ENCODE results near the gene RAB11FIP3. TPM values are rescaled to one million over a fixed set of nuclear protein-coding genes. Genes with fewer than 3 reads are reported as not detected.
"Not testable (repeated sequence)": the region's sequence is repeated elsewhere in the genome, so short reads cannot be mapped to it uniquely, and the experiment has no call there.

Gene RAB11FIP3
- polyA plus RNA-seq, 4 donors, result 72.7 to 100 (median 91.3) TPM

- DNase-seq (ENCODE audit: low read depth in 4 of 4, low spot score in 3 of 4), result no peak
Observed at GRCh38 chr16:483341-484075, 58.1 kb downstream of the RAB11FIP3 start.

GRCh38 chr16:489606-490005 lies 64.2 kb downstream of the RAB11FIP3 start:
- no peak for DNase-seq (ENCODE audit: low read depth in 4 of 4, low spot score in 3 of 4)

GRCh38 chr16:490768-491167 lies 65.3 kb downstream of the RAB11FIP3 start:
- no peak for DNase-seq (ENCODE audit: low read depth in 4 of 4, low spot score in 3 of 4)

GRCh38 chr16:491220-491919 lies 65.9 kb downstream of the RAB11FIP3 start:
- DNase-seq (ENCODE audit: low read depth in 4 of 4, low spot score in 3 of 4), result no peak

- DNase-seq (ENCODE audit: low read depth in 4 of 4, low spot score in 3 of 4), result no peak
Observed at GRCh38 chr16:492211-492875, 66.9 kb downstream of the RAB11FIP3 start.

- DNase-seq (ENCODE audit: low read depth in 4 of 4, low spot score in 3 of 4), result not testable (repeated sequence)
Observed at GRCh38 chr16:494676-495075, 69.2 kb downstream of the RAB11FIP3 start.

- no peak for DNase-seq (ENCODE audit: low read depth in 4 of 4, low spot score in 3 of 4)
Observed at GRCh38 chr16:495127-495748, 69.8 kb downstream of the RAB11FIP3 start.

- no peak for DNase-seq (ENCODE audit: low read depth in 4 of 4, low spot score in 3 of 4)
Observed at GRCh38 chr16:496097-496886, 70.8 kb downstream of the RAB11FIP3 start.

GRCh38 chr16:497258-497657 lies 71.8 kb downstream of the RAB11FIP3 start:
- no peak for DNase-seq (ENCODE audit: low read depth in 4 of 4, low spot score in 3 of 4)

GRCh38 chr16:499924-500323 lies 74.5 kb downstream of the RAB11FIP3 start:
- no peak for DNase-seq (ENCODE audit: low read depth in 4 of 4, low spot score in 3 of 4)

- no peak for DNase-seq (ENCODE audit: low read depth in 4 of 4, low spot score in 3 of 4)
Observed at GRCh38 chr16:500709-501108, 75.3 kb downstream of the RAB11FIP3 start.

- no peak for DNase-seq (ENCODE audit: low read depth in 4 of 4, low spot score in 3 of 4)
Observed at GRCh38 chr16:502179-502943, 76.9 kb downstream of the RAB11FIP3 start.

- no peak for DNase-seq (ENCODE audit: low read depth in 4 of 4, low spot score in 3 of 4)
Observed at GRCh38 chr16:503150-504071, 78.0 kb downstream of the RAB11FIP3 start.

- no peak for DNase-seq (ENCODE audit: low read depth in 4 of 4, low spot score in 3 of 4)
Observed at GRCh38 chr16:505479-506245, 80.2 kb downstream of the RAB11FIP3 start.

- no peak for DNase-seq (ENCODE audit: low read depth in 4 of 4, low spot score in 3 of 4)
Observed at GRCh38 chr16:506246-506546, 80.7 kb downstream of the RAB11FIP3 start.

- DNase-seq (ENCODE audit: low read depth in 4 of 4, low spot score in 3 of 4), result not testable (repeated sequence)
Observed at GRCh38 chr16:507527-507926, 82.1 kb downstream of the RAB11FIP3 start.

- DNase-seq (ENCODE audit: low read depth in 4 of 4, low spot score in 3 of 4), result no peak
Observed at GRCh38 chr16:507996-508395, 82.5 kb downstream of the RAB11FIP3 start.

All from right renal pelvis (tissue), 4 donors.